Stimulated activated CD8-positive, alpha-beta memory T cell treated with anti-CD3 and anti-CD28 coated beads, Interleukin-2, amount 100 ng/mL, for 48 hours (primary cell): ENCODE data around the gene NEUROG1.

Source experiments
- DNase-seq, 2 donors: peaks; one replicate each; pipeline ENCODE4 v3.0.0-alpha.2; 2020; ENCODE audit warnings: low read depth in 2 of 2

The NEUROG1 gene

GRCh38 chr5:135535820-135536801, at the start of gene NEUROG1:
TSS of gene NEUROG1 (minus strand) at chr5:135535964. CDS start at chr5:135535690, 274 bp downstream.
- DNase-seq = no peak

GRCh38 chr5:135584918-135585317, 49.2 kb upstream of the NEUROG1 start:
- DNase-seq = no peak

- no peak for DNase-seq
Measured at GRCh38 chr5:135584276-135584675, 48.5 kb upstream of the NEUROG1 start.

GRCh38 chr5:135582099-135582781, 46.5 kb upstream of the NEUROG1 start:
- no peak for DNase-seq

- no peak for DNase-seq
Measured at GRCh38 chr5:135578685-135579341, 43.0 kb upstream of the NEUROG1 start, which contains the start of gene CXCL14. TSS of gene CXCL14 (minus strand) at chr5:135578991. CDS start at chr5:135578778, 213 bp downstream.

- DNase-seq = no peak
Measured at GRCh38 chr5:135578305-135578684, 42.5 kb upstream of the NEUROG1 start.

GRCh38 chr5:135577421-135577820, 41.7 kb upstream of the NEUROG1 start:
- DNase-seq = no peak

- DNase-seq = no peak
Measured at GRCh38 chr5:135576075-135576599, 40.4 kb upstream of the NEUROG1 start.

GRCh38 chr5:135574493-135574892, 38.7 kb upstream of the NEUROG1 start:
- DNase-seq = no peak

- no peak for DNase-seq
Measured at GRCh38 chr5:135571902-135572301, 36.1 kb upstream of the NEUROG1 start.

- DNase-seq = no peak
Measured at GRCh38 chr5:135571066-135571609, 35.4 kb upstream of the NEUROG1 start.

GRCh38 chr5:135570453-135570764, 34.6 kb upstream of the NEUROG1 start:
- no peak for DNase-seq

- no peak for DNase-seq
Measured at GRCh38 chr5:135569755-135570452, 34.1 kb upstream of the NEUROG1 start.

- no peak for DNase-seq
Measured at GRCh38 chr5:135568923-135569360, 33.2 kb upstream of the NEUROG1 start.

- DNase-seq = no peak
Measured at GRCh38 chr5:135568246-135568645, 32.5 kb upstream of the NEUROG1 start.

- no peak for DNase-seq
Measured at GRCh38 chr5:135567661-135568060, 31.9 kb upstream of the NEUROG1 start.

- DNase-seq = no peak
Measured at GRCh38 chr5:135566422-135567400, 30.9 kb upstream of the NEUROG1 start.

GRCh38 chr5:135565725-135566421, 30.1 kb upstream of the NEUROG1 start:
- DNase-seq = peak; percentile 57 to 67

- DNase-seq = no peak
Measured at GRCh38 chr5:135565266-135565665, 29.5 kb upstream of the NEUROG1 start.
